ENCODE data around the gene EEF2K. TPM values are rescaled to one million over a fixed set of nuclear protein-coding genes. Genes with fewer than 3 reads are reported as not detected.
"Not testable (repeated sequence)": the region's sequence is repeated elsewhere in the genome, so short reads cannot be mapped to it uniquely, and the experiment has no call there.

Gene EEF2K
- total and polyA plus RNA-seq, 9 donors, result 27.8 to 54.7 (median 38.9) TPM

DNA sequence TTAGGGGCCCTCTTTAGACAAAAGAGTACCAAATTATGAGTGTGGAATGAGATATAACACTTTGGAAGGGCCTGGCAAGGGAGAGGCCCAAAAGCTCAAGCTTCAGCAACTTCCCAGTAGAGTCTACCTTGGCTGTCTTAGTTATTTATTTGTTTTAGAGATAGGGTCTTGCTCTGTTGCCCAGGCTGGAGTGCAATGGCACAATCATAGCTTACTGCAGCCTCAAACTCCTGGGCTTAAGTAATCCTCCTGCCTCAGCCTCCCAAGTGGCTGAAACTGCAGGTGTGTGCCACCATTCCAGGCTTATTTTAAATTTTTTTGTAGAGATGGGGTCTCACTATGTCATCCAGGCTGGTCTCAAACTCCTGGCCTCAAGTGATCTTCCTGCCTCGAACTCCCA lies 33.4 kb upstream of the EEF2K start:
- not testable (repeated sequence) for H3K9me3 ChIP-seq (replicated peaks; ENCODE audit: control insufficient read depth, low read depth, low read length); H3K27me3 ChIP-seq (ENCODE audit: control insufficient read depth, insufficient read depth, low read length); H3K4me3 ChIP-seq (ENCODE audit: low read length); H3K36me3 ChIP-seq (ENCODE audit: control insufficient read depth, insufficient read depth, low read length); DNase-seq; H3K4me1 ChIP-seq (ENCODE audit: control insufficient read depth, insufficient read depth, low read length); H3K27ac ChIP-seq (ENCODE audit: low read length)
- WGBS (ENCODE audit: insufficient coverage), result no CpG with 5 or more reads among the region's 1 CpG

DNA sequence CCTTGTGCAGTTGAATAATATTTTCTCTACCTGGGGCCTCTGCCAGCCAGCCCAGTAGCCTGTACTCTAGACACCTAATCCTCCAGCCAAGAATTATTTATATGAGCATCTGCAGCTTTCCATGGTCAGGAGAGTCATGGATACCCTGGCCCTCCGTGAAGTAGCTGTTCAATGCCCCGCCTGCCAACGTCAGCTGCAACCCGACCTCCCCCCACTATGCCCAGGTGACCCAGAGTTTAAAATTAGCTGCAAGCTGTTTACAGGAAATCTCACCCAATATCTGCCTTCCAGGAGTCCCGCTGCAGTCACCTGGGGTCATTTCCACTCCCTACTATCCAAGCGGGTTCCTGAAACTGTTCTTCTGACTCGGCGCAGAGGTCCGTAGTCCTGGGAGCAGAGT lies 31.4 kb upstream of the EEF2K start:
- Histone ChIP-seq H3K27ac (ENCODE audit: low read length) (no peak overlapping the region), H3K36me3 (ENCODE audit: control insufficient read depth, insufficient read depth, low read length) (no peaks in the 10 kb centered on the region), H3K4me1 (ENCODE audit: control insufficient read depth, insufficient read depth, low read length) (no peaks in the 10 kb centered on the region), H3K27me3 (ENCODE audit: control insufficient read depth, insufficient read depth, low read length) (no peaks in the 10 kb centered on the region), H3K4me3 (ENCODE audit: low read length) (no peak overlapping the region), H3K9me3 (replicated peaks; ENCODE audit: control insufficient read depth, low read depth, low read length) (no peaks in the 10 kb centered on the region)
- no peak for DNase-seq
- WGBS (ENCODE audit: insufficient coverage), result 26% methylated on average over 5 of the region's 9 CpGs

DNA sequence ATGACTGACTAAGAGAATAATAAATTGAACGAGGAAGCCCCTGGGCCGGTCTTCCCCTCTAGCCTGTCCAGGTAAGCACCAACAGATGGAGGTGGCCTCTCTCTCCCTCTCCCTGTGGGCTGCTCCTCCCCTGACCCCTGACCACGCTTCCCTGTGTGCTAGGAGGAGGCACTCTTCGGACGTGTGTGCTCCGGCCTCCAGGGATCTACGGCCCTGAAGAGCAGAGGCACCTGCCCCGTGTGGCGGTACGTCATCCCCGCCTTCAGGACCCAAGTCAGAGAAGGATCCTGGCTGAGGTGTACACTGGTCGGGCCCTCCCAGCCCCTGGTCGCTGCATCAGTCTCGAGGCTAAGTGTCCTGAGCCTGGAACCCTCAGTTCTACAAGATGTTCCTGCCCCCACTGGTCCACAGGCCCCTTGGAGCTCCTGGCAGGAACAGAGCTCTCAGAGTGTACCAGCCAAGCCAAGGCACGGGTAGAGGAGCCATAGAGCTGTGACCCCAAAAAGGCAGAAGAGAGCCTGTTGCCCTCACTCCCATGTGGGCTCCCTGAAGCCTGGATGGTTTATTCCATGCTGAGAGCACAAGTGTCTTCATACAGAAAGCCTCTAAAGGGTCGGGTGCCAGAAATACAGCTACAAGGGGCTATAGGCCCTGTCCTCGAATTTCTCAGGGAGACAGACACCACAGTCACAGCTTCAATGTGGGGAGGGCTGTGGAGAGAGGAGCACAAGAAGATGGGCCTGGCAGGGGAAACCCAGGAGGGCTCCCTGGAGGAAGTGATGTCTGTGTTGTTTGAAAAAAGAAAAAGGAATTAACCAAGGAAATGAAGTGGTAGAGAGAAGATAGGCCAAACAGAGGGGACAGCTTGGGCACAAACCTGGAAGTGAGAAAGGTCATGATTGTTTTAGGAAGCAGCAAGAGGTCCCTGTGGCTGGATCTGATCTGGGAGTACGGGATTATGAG lies 27.8 kb upstream of the EEF2K start:
- Histone ChIP-seq H3K4me3 (ENCODE audit: low read length) (no peak overlapping the region), H3K9me3 (replicated peaks; ENCODE audit: control insufficient read depth, low read depth, low read length) (no peaks in the 10 kb centered on the region), H3K27me3 (ENCODE audit: control insufficient read depth, insufficient read depth, low read length) (peaks cover 2% of the 10 kb centered on the region), H3K27ac (ENCODE audit: low read length) (no peak overlapping the region), H3K36me3 (ENCODE audit: control insufficient read depth, insufficient read depth, low read length) (no peaks in the 10 kb centered on the region), H3K4me1 (ENCODE audit: control insufficient read depth, insufficient read depth, low read length) (no peaks in the 10 kb centered on the region)
- 65% methylated on average over 14 of the region's 18 CpGs for WGBS (ENCODE audit: insufficient coverage)
- DNase-seq, result no peak

DNA sequence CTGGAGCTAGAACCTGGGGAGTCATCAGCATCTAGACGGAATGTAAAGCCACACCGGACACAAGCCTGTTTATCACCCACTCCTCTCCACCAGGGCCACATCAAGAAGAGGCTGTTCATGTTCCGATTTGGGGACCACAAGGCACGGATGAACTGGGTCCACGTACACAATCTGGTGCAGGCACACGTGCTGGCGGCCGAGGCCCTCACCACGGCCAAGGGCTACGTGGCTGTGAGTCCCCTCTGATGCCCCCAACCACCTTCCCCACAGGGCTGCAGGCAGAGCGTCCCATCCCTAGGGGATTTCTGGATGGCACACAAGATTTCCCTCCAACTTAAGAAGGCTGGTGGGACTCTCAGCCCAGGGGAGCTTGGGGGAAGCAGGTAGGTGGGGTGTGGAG lies 24.7 kb upstream of the EEF2K start:
- no peak for DNase-seq
- WGBS (ENCODE audit: insufficient coverage), result 83% methylated on average over 10 of the region's 11 CpGs
- H3K36me3 ChIP-seq (ENCODE audit: control insufficient read depth, insufficient read depth, low read length), result no peaks in the 10 kb centered on the region
- peaks cover 2% of the 10 kb centered on the region for H3K27me3 ChIP-seq (ENCODE audit: control insufficient read depth, insufficient read depth, low read length)
- no peak overlapping the region for H3K4me3 ChIP-seq (ENCODE audit: low read length)
- no peak overlapping the region for H3K27ac ChIP-seq (ENCODE audit: low read length)
- H3K4me1 ChIP-seq (ENCODE audit: control insufficient read depth, insufficient read depth, low read length), result no peaks in the 10 kb centered on the region
- no peaks in the 10 kb centered on the region for H3K9me3 ChIP-seq (replicated peaks; ENCODE audit: control insufficient read depth, low read depth, low read length)

DNA sequence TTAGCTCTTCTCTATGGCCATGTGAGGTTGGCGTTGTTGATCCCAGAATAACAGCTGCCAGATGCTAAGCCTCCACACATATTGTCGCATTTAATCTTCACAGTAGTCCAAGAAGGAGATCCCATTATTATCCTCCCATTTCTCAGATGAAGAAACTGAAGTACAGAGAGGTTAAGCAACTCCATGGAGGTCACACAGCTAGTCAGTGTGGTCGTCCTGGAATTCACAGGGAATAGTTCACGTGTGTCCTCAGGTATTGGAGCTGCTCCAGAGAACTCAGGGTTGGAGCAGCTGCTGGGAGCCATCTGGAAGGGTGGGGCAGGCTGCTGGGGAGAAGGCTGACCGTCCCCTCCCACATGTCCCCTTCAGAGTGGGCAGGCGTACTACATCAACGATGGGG lies 24.2 kb upstream of the EEF2K start:
- Histone ChIP-seq H3K9me3 (replicated peaks; ENCODE audit: control insufficient read depth, low read depth, low read length) (no peaks in the 10 kb centered on the region), H3K4me1 (ENCODE audit: control insufficient read depth, insufficient read depth, low read length) (no peaks in the 10 kb centered on the region), H3K36me3 (ENCODE audit: control insufficient read depth, insufficient read depth, low read length) (no peaks in the 10 kb centered on the region), H3K27ac (ENCODE audit: low read length) (no peak overlapping the region), H3K4me3 (ENCODE audit: low read length) (no peak overlapping the region), H3K27me3 (ENCODE audit: control insufficient read depth, insufficient read depth, low read length) (peaks cover 2% of the 10 kb centered on the region)
- no peak for DNase-seq
- WGBS (ENCODE audit: insufficient coverage), result 70% methylated on average over 5 of the region's 7 CpGs

DNA sequence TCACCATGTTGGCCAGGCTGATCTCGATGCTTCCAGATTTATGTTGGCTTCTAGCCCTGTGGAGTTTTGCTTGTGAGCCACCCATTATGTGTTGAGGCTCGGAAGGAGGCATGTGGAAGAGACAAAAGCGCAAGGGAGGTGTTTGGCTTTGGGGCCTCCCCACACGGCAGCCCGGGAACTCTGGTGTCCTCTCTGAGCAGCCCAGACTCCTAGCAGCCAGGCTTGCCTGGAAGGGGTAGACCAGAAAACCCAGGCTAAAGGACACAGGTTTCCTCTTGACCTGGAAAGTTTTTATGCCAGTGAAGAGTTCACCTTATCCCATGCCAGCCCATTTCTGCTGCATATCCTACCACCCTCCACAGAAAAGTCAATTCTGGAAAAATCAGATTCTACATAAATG lies 22.7 kb upstream of the EEF2K start:
- no peaks in the 10 kb centered on the region for H3K4me1 ChIP-seq (ENCODE audit: control insufficient read depth, insufficient read depth, low read length)
- H3K36me3 ChIP-seq (ENCODE audit: control insufficient read depth, insufficient read depth, low read length), result no peaks in the 10 kb centered on the region
- peaks cover 2% of the 10 kb centered on the region for H3K27me3 ChIP-seq (ENCODE audit: control insufficient read depth, insufficient read depth, low read length)
- H3K4me3 ChIP-seq (ENCODE audit: low read length), result no peak overlapping the region
- DNase-seq, result no peak
- H3K27ac ChIP-seq (ENCODE audit: low read length), result no peak overlapping the region
- H3K9me3 ChIP-seq (replicated peaks; ENCODE audit: control insufficient read depth, low read depth, low read length), result no peaks in the 10 kb centered on the region
- 91% methylated on average over 5 of the region's 5 CpGs for WGBS (ENCODE audit: insufficient coverage)

DNA sequence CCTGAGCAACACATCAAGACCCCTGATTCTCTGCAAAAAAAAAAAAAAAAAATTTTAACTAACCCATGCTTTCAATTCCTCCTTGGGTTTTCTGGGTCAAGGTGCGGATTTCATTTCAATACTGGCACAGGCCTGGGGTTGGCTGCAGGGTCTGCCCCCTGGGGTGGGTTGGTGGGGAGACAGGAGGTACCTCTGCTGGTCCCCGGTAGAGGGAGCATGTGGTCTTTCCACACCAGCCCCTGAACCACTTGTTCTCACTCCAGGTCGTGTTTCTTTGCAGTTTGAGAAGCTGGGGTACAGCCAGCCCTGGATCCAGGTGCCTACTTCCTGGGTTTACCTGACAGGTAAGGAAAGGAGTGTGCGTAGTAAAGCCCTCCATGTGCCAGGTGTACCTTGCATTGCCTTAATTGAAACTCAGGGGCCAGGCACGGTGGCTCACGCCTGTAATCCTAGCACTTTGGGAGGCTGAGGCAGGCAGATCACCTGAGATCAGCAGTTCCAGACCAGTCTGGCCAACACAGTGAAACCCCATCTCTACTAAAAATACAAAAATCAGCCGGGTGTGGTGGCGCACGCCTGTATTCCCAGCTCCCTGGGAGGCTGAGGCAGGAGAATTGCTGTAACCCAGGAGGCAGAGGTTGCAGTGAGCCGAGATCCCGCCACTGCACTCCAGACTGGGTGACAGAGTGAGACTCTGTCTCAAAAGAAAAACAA lies 22.0 kb upstream of the EEF2K start:
- Histone ChIP-seq H3K36me3 (ENCODE audit: control insufficient read depth, insufficient read depth, low read length) (no peaks in the 10 kb centered on the region), H3K4me1 (ENCODE audit: control insufficient read depth, insufficient read depth, low read length) (peaks cover 5% of the 10 kb centered on the region), H3K27me3 (ENCODE audit: control insufficient read depth, insufficient read depth, low read length) (peaks cover 2% of the 10 kb centered on the region), H3K4me3 (ENCODE audit: low read length) (no peak overlapping the region), H3K27ac (ENCODE audit: low read length) (no peak overlapping the region), H3K9me3 (replicated peaks; ENCODE audit: control insufficient read depth, low read depth, low read length) (no peaks in the 10 kb centered on the region)
- WGBS (ENCODE audit: insufficient coverage), result 75% methylated on average over 7 of the region's 11 CpGs
- no peak for DNase-seq

DNA sequence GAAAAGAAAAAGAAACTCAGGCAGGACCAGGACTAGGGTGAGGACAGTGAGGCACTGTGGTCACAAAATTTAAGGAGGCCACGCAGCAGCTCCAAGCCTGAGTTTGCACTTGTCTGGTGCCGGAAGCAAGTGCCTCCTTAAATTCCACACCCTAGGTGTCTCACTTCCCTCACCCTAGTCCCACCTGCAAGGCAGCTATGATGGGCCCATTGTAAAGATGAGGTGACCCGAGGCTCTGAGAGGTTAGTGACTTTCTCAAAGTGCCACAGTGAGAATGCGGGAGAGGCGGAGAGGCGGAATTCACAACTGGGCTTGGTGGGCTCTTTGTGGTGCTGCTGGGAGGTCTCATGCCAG lies 21.5 kb upstream of the EEF2K start:
- DNase-seq, result no peak
- Histone ChIP-seq H3K4me3 (ENCODE audit: low read length) (no peak overlapping the region), H3K36me3 (ENCODE audit: control insufficient read depth, insufficient read depth, low read length) (no peaks in the 10 kb centered on the region), H3K9me3 (replicated peaks; ENCODE audit: control insufficient read depth, low read depth, low read length) (no peaks in the 10 kb centered on the region), H3K4me1 (ENCODE audit: control insufficient read depth, insufficient read depth, low read length) (peaks cover 10% of the 10 kb centered on the region), H3K27me3 (ENCODE audit: control insufficient read depth, insufficient read depth, low read length) (peaks cover 2% of the 10 kb centered on the region), H3K27ac (ENCODE audit: low read length) (no peak overlapping the region)
- WGBS (ENCODE audit: insufficient coverage), result 78% methylated on average over 6 of the region's 6 CpGs

DNA sequence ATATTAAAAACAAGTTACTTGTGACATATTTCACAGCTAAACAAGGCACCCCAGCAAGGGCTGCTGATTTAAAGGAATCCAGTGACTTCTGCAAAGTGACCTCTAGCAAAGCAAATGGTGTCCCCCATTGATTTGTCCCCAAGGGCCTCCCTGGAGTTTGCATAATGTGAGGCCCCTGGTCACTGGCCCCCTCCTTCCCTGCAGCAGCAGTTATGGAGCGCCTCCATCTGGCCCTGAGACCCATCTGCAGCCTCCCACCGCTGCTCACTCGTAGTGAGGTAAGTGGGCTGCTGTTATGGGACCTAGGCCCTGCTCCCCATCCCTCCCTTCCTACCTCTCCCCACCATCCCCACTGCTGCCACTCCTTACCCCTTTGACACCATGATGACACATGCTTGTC lies 19.6 kb upstream of the EEF2K start:
- Histone ChIP-seq H3K27me3 (ENCODE audit: control insufficient read depth, insufficient read depth, low read length) (no peaks in the 10 kb centered on the region), H3K9me3 (replicated peaks; ENCODE audit: control insufficient read depth, low read depth, low read length) (no peaks in the 10 kb centered on the region), H3K4me3 (ENCODE audit: low read length) (no peak overlapping the region), H3K4me1 (ENCODE audit: control insufficient read depth, insufficient read depth, low read length) (peaks cover 17% of the 10 kb centered on the region), H3K36me3 (ENCODE audit: control insufficient read depth, insufficient read depth, low read length) (no peaks in the 10 kb centered on the region), H3K27ac (ENCODE audit: low read length) (no peak overlapping the region)
- WGBS (ENCODE audit: insufficient coverage), result 61% methylated on average over 3 of the region's 3 CpGs
- DNase-seq, result no peak

DNA sequence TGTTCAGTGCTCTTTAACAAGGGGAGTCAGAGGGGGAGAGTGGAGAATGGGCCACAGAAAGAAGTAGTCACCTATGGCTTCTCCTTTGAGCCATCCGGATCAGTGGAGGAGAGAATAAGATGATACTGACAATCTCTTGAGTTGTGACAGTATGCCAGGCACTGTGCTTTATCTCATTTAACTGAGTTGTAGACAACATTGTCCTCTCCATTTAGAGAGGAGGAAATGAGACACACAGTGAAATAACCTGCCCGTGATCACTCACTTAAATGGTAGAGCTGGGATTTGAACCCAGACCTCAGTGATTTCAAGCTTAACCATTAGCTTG lies 17.8 kb upstream of the EEF2K start:
- H3K4me1 ChIP-seq (ENCODE audit: control insufficient read depth, insufficient read depth, low read length), result peaks cover 30% of the 10 kb centered on the region
- H3K4me3 ChIP-seq (ENCODE audit: low read length), result no peak overlapping the region
- no CpG with 5 or more reads among the region's 2 CpGs for WGBS (ENCODE audit: insufficient coverage)
- no peaks in the 10 kb centered on the region for H3K27me3 ChIP-seq (ENCODE audit: control insufficient read depth, insufficient read depth, low read length)
- no peaks in the 10 kb centered on the region for H3K9me3 ChIP-seq (replicated peaks; ENCODE audit: control insufficient read depth, low read depth, low read length)
- no peak for DNase-seq
- H3K27ac ChIP-seq (ENCODE audit: low read length), result no peak overlapping the region
- no peaks in the 10 kb centered on the region for H3K36me3 ChIP-seq (ENCODE audit: control insufficient read depth, insufficient read depth, low read length)

All from muscle of leg (tissue), 11 donors.